PC-9 (cell line): ENCODE data around the gene LYZL2. TPM values are rescaled to one million over a fixed set of nuclear protein-coding genes. Genes with fewer than 3 reads are reported as not detected.
"Not testable (repeated sequence)": the region's sequence is repeated elsewhere in the genome, so short reads cannot be mapped to it uniquely, and the experiment has no call there.

Experiments used
- BruUV-seq: library from RNA; stranded (reverse); fragments of 400-500 nt; replicated peaks from 2 replicates; lab custom pipeline; 2021; lab: Mats Ljungman, UMichigan
- CTCF ChIA-PET: fragments of 300-600 bp; sonication (Branson Sonifier 250); formaldehyde crosslinking; loops from one replicate; lab custom pipeline; 2022; ENCODE audit warnings: antibody characterized with exemption; lab: Charles Lee
- POLR2A ChIA-PET: fragments of 300-600 bp; sonication (Branson Sonifier 250); formaldehyde crosslinking; loops from one replicate; lab custom pipeline; 2022; ENCODE audit warnings: antibody characterized with exemption; ENCODE audit not compliant: unreplicated experiment; lab: Charles Lee
- DNase-seq, 2 experiments: peaks; one replicate each; pipeline versions ENCODE4 v3.0.0 to v3.0.0-alpha.2; 2015 to 2022; ENCODE audit warnings: mixed read lengths in 1 of 2
- H2AFZ ChIP-seq: fragments of 200-600 bp; sonication (generic); 2 replicates; pipeline ENCODE4 v1.8.1; 2017; ENCODE audit warnings: antibody characterized with exemption
- H3F3A ChIP-seq: fragments of 200-600 bp; sonication (generic); 2 replicates; pipeline ENCODE4 v1.8.1; 2017; ENCODE audit warnings: antibody characterized with exemption, mild to moderate bottlenecking, low read depth; ENCODE audit not compliant: insufficient read depth
- H3K27ac ChIP-seq: fragments of 200-600 bp; sonication (generic); 2 replicates; pipeline ENCODE4 v1.6.1; 2016; ENCODE audit warnings: mixed run types
- H3K27me3 ChIP-seq: fragments of 200-600 bp; sonication (generic); 2 replicates; pipeline ENCODE4 v1.6.1; 2016; ENCODE audit warnings: low read depth, mixed run types; ENCODE audit not compliant: insufficient read depth
- H3K36me3 ChIP-seq: fragments of 200-600 bp; sonication (generic); 2 replicates; pipeline ENCODE4 v1.6.1; 2016; ENCODE audit warnings: low read depth, mixed run types
- H3K4me1 ChIP-seq: fragments of 200-600 bp; sonication (generic); replicated peaks from 2 replicates; pipeline ENCODE4 v1.6.1; 2016; ENCODE audit warnings: mixed run types; ENCODE audit not compliant: insufficient read depth
- H3K4me2 ChIP-seq: fragments of 200-600 bp; sonication (generic); 2 replicates; pipeline ENCODE4 v1.6.1; 2017; ENCODE audit warnings: mixed run types
- H3K4me3 ChIP-seq: fragments of 200-600 bp; sonication (generic); 2 replicates; pipeline ENCODE4 v1.6.1; 2016; ENCODE audit warnings: mixed run types
- H3K79me2 ChIP-seq: fragments of 200-600 bp; sonication (generic); 2 replicates; pipeline ENCODE4 v1.6.1; 2017; ENCODE audit warnings: low read depth, mixed run types
- H3K9me2 ChIP-seq: fragments of 200-600 bp; sonication (generic); 2 replicates; pipeline ENCODE4 v1.8.1; 2017; ENCODE audit warnings: mild to moderate bottlenecking; ENCODE audit not compliant: insufficient read depth
- H3K9me3 ChIP-seq: fragments of 200-600 bp; sonication (generic); 2 replicates; pipeline ENCODE4 v1.8.1; 2016; ENCODE audit warnings: low read depth; ENCODE audit not compliant: insufficient read depth
- H4K20me1 ChIP-seq: fragments of 200-600 bp; sonication (generic); 2 replicates; pipeline ENCODE4 v1.8.1; 2017; ENCODE audit not compliant: insufficient read depth
- EZH2 ChIP-seq: fragments of 200-600 bp; sonication (generic); IDR thresholded peaks from 2 replicates; pipeline ENCODE4 v1.8.0; 2017; ENCODE audit warnings: antibody characterized with exemption, low read depth
- intact Hi-C: fragments of 100-400 bp; cut with micrococcal nuclease; formaldehyde crosslinking; loops from one replicate; pipeline ENCODE4 v1.10.0; 2022; ENCODE audit not compliant: unreplicated experiment
- total RNA-seq: library from RNA; stranded (reverse); gene quantifications from 2 replicates; pipeline ENCODE4 v1.2.3, GENCODE V29; 2021
- TF ChIP-seq, protein P1 (sequence below): fragments of 200-600 bp; sonication (generic); conservative IDR thresholded peaks from 2 replicates; pipeline ENCODE4 v1.6.1; 2017; ENCODE audit warnings: mixed run types, antibody characterized with exemption, mild to moderate bottlenecking, moderate library complexity

The LYZL2 gene
- total RNA-seq, 1 experiment from 2014 or later = not detected

DNA sequence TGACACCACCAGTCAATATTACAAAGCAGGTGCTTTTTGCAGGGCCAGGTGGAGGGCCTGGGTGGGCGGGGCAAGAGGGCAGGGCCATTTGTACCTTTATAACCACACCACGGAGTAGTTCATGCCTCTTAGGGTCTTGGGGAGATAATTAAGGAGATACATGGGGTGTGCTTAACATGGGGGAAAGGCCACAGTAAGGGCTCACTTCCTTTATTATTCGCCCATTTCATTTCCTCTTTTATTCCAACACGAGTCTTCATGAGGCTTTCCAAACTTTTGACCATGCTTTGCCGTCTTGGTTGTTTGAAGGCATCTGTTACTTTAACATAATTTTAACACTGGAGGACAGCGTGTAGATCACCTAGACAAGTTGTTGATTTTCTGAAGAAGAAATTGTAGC, 33.3 kb upstream of the LYZL2 start:
- Histone ChIP-seq H3K9me3 (no peaks in the 10 kb centered on the region), H3K27me3 (no peaks in the 10 kb centered on the region), H3F3A (no peaks in the 10 kb centered on the region), H3K4me1 (no peaks in the 10 kb centered on the region), H3K4me3 (no peak overlapping the region), H3K4me2 (no peak overlapping the region), H3K27ac (no peak overlapping the region), H3K79me2 (no peaks in the 10 kb centered on the region), H3K9me2 (no peaks in the 10 kb centered on the region), H2AFZ (no peak overlapping the region), H3K36me3 (no peaks in the 10 kb centered on the region), H4K20me1 (no peaks in the 10 kb centered on the region)
- DNase-seq = no peak
- TF ChIP-seq, protein P1, sequence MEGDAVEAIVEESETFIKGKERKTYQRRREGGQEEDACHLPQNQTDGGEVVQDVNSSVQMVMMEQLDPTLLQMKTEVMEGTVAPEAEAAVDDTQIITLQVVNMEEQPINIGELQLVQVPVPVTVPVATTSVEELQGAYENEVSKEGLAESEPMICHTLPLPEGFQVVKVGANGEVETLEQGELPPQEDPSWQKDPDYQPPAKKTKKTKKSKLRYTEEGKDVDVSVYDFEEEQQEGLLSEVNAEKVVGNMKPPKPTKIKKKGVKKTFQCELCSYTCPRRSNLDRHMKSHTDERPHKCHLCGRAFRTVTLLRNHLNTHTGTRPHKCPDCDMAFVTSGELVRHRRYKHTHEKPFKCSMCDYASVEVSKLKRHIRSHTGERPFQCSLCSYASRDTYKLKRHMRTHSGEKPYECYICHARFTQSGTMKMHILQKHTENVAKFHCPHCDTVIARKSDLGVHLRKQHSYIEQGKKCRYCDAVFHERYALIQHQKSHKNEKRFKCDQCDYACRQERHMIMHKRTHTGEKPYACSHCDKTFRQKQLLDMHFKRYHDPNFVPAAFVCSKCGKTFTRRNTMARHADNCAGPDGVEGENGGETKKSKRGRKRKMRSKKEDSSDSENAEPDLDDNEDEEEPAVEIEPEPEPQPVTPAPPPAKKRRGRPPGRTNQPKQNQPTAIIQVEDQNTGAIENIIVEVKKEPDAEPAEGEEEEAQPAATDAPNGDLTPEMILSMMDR = no peak
- no peak for TF ChIP-seq EZH2
- ChIA-PET CTCF (no interaction called here), POLR2A (no interaction called here)
- BruUV-seq = no TSS peak
- intact Hi-C loops = no loop called here

DNA sequence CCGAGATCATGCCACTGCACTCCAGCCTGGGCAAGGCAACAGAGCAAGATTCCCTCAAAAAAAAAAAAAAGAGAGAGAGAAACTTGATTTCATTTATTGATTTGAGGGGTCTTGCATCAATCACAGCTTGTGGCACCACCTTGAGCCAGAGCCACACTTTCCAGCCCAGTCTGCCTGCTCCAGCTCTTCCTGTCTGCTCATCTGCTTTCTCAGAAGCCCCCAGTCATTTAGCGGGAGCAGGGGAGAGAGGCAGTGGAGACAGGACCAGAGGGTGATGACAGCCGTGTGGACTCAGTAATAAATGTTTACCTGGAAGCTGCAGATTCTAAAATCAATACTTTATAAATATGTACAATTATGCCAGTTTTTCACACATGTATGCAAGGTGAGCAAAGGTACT, 30.8 kb upstream of the LYZL2 start:
- CTCF ChIA-PET, POLR2A ChIA-PET, BruUV-seq: not testable (repeated sequence)

DNA sequence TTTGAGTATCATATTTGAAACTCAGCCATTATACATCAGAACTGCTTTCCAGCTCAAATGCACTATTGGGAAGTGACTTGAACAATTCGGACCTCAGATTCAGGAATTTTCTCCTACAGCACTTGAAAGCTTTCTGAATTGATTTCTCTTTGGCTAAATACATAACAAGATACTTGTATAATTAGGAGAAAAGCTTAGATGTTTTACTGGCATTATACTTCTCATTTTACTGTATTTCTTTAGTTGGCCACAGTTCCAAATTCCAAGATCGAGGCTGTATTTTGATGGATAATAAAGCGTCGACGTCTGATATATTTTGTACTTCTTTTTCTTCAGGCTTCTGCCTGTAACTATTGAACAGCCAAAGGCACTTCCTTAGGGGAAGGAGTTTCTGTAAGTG, 26.7 kb upstream of the LYZL2 start:
- BruUV-seq = no TSS peak
- Histone ChIP-seq H3K4me2 (no peak overlapping the region), H3K36me3 (no peaks in the 10 kb centered on the region), H3K4me1 (peaks cover 2% of the 10 kb centered on the region; the same call in 1 of the 2 replicates), H4K20me1 (no peaks in the 10 kb centered on the region), H3K27me3 (no peaks in the 10 kb centered on the region), H3K4me3 (no peak overlapping the region), H3K9me3 (no peaks in the 10 kb centered on the region), H3F3A (no peaks in the 10 kb centered on the region), H3K27ac (no peak overlapping the region), H2AFZ (no peak overlapping the region), H3K9me2 (no peaks in the 10 kb centered on the region), H3K79me2 (no peaks in the 10 kb centered on the region)
- ChIA-PET POLR2A (interaction anchor here (0.7 kb wide), 1 partner anchor 10 kb away, joined by 3 read pairs; no protein-coding TSS in a partner anchor), CTCF (interaction anchor here (0.6 kb wide), 1 partner anchor 67 kb away, joined by 4 read pairs; no protein-coding TSS in a partner anchor)
- DNase-seq = no peak
- TF ChIP-seq EZH2 = no peak
- TF ChIP-seq, protein P1 = no peak
- intact Hi-C loops = no loop called here

More for the DNA sequence above, 30.8 kb upstream of the LYZL2 start:
- H3K4me1 ChIP-seq, H3K36me3 ChIP-seq, H3F3A ChIP-seq, H3K9me2 ChIP-seq, H3K27me3 ChIP-seq, H3K9me3 ChIP-seq, H3K79me2 ChIP-seq, intact Hi-C loops, H3K4me2 ChIP-seq, H2AFZ ChIP-seq, DNase-seq, H3K4me3 ChIP-seq, H4K20me1 ChIP-seq, H3K27ac ChIP-seq: not testable (repeated sequence)

DNA sequence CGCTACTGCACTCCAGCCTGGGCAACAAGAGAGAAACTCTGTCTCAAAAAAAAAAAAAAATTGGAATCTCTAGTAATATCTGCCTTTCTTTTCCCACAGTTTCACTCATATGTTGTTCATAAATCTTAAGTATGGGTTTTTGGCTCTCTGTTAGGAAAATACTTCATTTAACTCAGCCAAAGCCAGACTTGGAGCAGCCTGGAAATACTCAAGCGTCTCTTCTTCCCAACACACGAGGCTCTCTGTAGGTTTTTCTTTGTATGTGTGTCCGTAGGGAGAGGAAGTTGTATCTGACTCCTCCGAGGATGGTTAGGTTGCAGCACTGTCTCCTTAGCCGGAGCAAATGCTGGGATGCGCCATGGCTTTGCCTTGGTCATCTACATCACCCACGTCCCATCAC, 25.4 kb upstream of the LYZL2 start:
- BruUV-seq, H3K27me3 ChIP-seq, H3K27ac ChIP-seq, H3K4me1 ChIP-seq, H3K4me3 ChIP-seq, H4K20me1 ChIP-seq, H3K4me2 ChIP-seq, H3K79me2 ChIP-seq, CTCF ChIA-PET, intact Hi-C loops, H3K36me3 ChIP-seq, DNase-seq, H2AFZ ChIP-seq, H3K9me2 ChIP-seq, H3K9me3 ChIP-seq, H3F3A ChIP-seq: not testable (repeated sequence)
- POLR2A ChIA-PET = interaction anchor here (0.6 kb wide), 1 partner anchor 11 kb away, joined by 4 read pairs; no protein-coding TSS in a partner anchor

DNA sequence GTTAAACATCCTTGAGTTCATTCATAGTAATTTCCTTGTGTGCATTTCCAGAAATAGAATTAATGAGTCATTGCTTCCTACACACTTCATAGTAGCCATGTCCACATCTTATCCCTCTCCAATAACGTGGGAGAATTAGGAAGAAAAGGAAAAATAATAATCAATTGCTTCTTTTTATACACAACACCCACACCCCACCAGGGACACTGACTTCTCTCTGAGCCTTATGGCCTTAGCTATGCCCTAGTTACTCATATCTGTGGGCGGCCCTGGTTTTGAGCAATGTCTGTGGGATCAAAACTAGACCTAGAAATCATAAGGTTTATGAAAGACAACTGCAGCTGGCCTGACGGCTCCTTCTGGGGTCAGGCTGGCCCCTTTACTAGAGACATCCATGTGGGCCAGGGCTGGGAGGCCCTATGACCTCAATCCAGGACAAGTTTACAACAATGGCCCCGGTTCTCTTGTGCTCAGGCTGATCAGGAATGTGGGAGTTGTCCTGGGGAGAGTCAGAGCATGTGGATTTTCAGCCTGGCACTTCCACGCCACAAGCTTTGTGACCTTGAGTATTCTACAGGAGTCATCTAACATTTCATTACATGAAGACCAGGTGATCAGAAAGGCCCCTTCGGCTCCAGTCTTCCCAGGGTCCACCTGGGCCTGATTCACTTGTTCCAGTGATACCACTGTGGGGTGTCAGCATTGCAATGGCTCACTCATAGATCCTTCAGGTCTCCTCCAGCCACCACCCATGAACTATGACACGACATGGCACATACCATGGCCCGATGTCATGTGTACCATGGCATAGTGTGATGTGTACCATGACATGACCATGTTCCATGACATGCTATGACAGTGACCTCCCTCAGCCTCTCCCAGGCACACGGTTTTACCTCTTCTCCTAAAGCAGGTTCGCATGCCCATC, 22.2 kb upstream of the LYZL2 start:
- DNase-seq, intact Hi-C loops, H3K79me2 ChIP-seq, H4K20me1 ChIP-seq, H3K27me3 ChIP-seq, POLR2A ChIA-PET, H2AFZ ChIP-seq, H3F3A ChIP-seq, H3K4me2 ChIP-seq, H3K9me3 ChIP-seq, H3K4me1 ChIP-seq, BruUV-seq, H3K9me2 ChIP-seq, H3K36me3 ChIP-seq, H3K27ac ChIP-seq, CTCF ChIA-PET, H3K4me3 ChIP-seq: not testable (repeated sequence)
